HepG2 (cell line): ENCODE data around the gene TMEM271. TPM values are rescaled to one million over a fixed set of nuclear protein-coding genes. Genes with fewer than 3 reads are reported as not detected.

Source experiments
- ETV5 ChIP-seq: IDR thresholded peaks from 2 replicates; pipeline ENCODE4 v1.6.1; 2018; ENCODE audit warnings: missing biosample characterization, missing genetic modification reagents, inconsistent platforms, borderline replicate concordance
- FOSL2 ChIP-seq: sonication (generic); formaldehyde crosslinking; IDR thresholded peaks from 2 replicates; pipeline ENCODE4 v1.4.0; 2020; ENCODE audit warnings: missing genetic modification reagents
- GABPB1 ChIP-seq: IDR thresholded peaks from 2 replicates; pipeline ENCODE4 v1.6.1; 2016; ENCODE audit warnings: mild to moderate bottlenecking, missing genetic modification reagents, moderate library complexity, missing compliant biosample characterization
- MTF2 ChIP-seq: sonication (generic); formaldehyde crosslinking; IDR thresholded peaks from 2 replicates; pipeline ENCODE4 v1.5.0; 2020; ENCODE audit warnings: missing genetic modification reagents, borderline replicate concordance
- TBX2 ChIP-seq: sonication (generic); formaldehyde crosslinking; IDR thresholded peaks from 2 replicates; pipeline ENCODE4 v1.5.0; 2020; ENCODE audit warnings: missing genetic modification reagents, mild to moderate bottlenecking, borderline replicate concordance
- ZNF282 ChIP-seq: fragments of 450-650 bp; IDR thresholded peaks from 2 replicates; pipeline ENCODE4 v1.6.1; 2018; ENCODE audit not compliant: partially characterized antibody
- polyA plus RNA-seq, 8 experiments: library from polyadenylated mRNA; depleted of rRNA in 3 of 8; stranded (reverse) in 7 of 8; unstranded in 1 of 8; fragments of >200 nt; fragmentation: Illumina TruSeq in 4 of 8; extraction: Trizol in 4 of 8; gene quantifications; 2 replicates each; pipeline versions ENCODE4 v1.2.1 to v1.2.3, GENCODE V29; 2011 to 2016; ENCODE audit warnings: low read depth in 4 of 8, missing spikeins in 1 of 8, mixed read lengths in 1 of 8; ENCODE audit not compliant: insufficient read depth in 1 of 8
- total RNA-seq, 5 experiments: library from RNA; depleted of rRNA; stranded (reverse); fragments of >200 nt; fragmentation: Illumina TruSeq; extraction: Trizol; gene quantifications; 2 replicates each; pipeline ENCODE4 v1.2.3, GENCODE V29; 2016; ENCODE audit warnings: low read depth in 1 of 5
- TF ChIP-seq, protein P1 (sequence below): sonication (generic); formaldehyde crosslinking; IDR thresholded peaks from 2 replicates; pipeline ENCODE4 v1.4.0; 2020; ENCODE audit warnings: missing genetic modification reagents
- TF ChIP-seq, protein P2 (sequence below): sonication (generic); formaldehyde crosslinking; IDR thresholded peaks from 2 replicates; pipeline ENCODE4 v1.5.1; 2020; ENCODE audit warnings: mild to moderate bottlenecking, missing genetic modification reagents, moderate library complexity
- TF ChIP-seq, protein P3 (sequence below), 2 experiments: fragments of 450-650 bp in 1 of 2; sonication (generic) in 1 of 2; formaldehyde crosslinking in 1 of 2; IDR thresholded peaks; 2 replicates each; pipeline versions ENCODE4 v1.6.1 to v1.8.0; 2016 to 2022; ENCODE audit warnings: antibody characterized with exemption in 1 of 2, mild to moderate bottlenecking in 1 of 2, missing genetic modification reagents in 1 of 2
- TF ChIP-seq, protein P4 (sequence below): sonication (generic); formaldehyde crosslinking; IDR thresholded peaks from 2 replicates; pipeline ENCODE4 v1.4.0; 2020; ENCODE audit warnings: missing genetic modification reagents

TMEM271 gene
- total and polyA plus RNA-seq, 2 of the 13 experiments (the other 11 are each of a cell fraction or from before 2014, with no cell fraction given), result not detected

- TF ChIP-seq MTF2 (CRISPR knock-in tag) (0 out of 2 replicates have a peak, but pooled peaks have one; percentile 62), GABPB1 (CRISPR knock-in tag) (0 out of 2 replicates have a peak, but pooled peaks have one; percentile 36), ETV5 (CRISPR knock-in tag) (0 out of 2 replicates have a peak, but pooled peaks have one; percentile 15), ZNF282 (no peak), TBX2 (peak; percentile 38; the same call in 1 of the 2 replicates), FOSL2 (CRISPR knock-in tag) (peak; percentile 94)
- TF ChIP-seq, protein P1, sequence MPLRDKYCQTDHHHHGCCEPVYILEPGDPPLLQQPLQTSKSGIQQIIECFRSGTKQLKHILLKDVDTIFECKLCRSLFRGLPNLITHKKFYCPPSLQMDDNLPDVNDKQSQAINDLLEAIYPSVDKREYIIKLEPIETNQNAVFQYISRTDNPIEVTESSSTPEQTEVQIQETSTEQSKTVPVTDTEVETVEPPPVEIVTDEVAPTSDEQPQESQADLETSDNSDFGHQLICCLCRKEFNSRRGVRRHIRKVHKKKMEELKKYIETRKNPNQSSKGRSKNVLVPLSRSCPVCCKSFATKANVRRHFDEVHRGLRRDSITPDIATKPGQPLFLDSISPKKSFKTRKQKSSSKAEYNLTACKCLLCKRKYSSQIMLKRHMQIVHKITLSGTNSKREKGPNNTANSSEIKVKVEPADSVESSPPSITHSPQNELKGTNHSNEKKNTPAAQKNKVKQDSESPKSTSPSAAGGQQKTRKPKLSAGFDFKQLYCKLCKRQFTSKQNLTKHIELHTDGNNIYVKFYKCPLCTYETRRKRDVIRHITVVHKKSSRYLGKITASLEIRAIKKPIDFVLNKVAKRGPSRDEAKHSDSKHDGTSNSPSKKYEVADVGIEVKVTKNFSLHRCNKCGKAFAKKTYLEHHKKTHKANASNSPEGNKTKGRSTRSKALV, result peak; percentile 63; the same call in 1 of the 2 replicates
- TF ChIP-seq, protein P2, sequence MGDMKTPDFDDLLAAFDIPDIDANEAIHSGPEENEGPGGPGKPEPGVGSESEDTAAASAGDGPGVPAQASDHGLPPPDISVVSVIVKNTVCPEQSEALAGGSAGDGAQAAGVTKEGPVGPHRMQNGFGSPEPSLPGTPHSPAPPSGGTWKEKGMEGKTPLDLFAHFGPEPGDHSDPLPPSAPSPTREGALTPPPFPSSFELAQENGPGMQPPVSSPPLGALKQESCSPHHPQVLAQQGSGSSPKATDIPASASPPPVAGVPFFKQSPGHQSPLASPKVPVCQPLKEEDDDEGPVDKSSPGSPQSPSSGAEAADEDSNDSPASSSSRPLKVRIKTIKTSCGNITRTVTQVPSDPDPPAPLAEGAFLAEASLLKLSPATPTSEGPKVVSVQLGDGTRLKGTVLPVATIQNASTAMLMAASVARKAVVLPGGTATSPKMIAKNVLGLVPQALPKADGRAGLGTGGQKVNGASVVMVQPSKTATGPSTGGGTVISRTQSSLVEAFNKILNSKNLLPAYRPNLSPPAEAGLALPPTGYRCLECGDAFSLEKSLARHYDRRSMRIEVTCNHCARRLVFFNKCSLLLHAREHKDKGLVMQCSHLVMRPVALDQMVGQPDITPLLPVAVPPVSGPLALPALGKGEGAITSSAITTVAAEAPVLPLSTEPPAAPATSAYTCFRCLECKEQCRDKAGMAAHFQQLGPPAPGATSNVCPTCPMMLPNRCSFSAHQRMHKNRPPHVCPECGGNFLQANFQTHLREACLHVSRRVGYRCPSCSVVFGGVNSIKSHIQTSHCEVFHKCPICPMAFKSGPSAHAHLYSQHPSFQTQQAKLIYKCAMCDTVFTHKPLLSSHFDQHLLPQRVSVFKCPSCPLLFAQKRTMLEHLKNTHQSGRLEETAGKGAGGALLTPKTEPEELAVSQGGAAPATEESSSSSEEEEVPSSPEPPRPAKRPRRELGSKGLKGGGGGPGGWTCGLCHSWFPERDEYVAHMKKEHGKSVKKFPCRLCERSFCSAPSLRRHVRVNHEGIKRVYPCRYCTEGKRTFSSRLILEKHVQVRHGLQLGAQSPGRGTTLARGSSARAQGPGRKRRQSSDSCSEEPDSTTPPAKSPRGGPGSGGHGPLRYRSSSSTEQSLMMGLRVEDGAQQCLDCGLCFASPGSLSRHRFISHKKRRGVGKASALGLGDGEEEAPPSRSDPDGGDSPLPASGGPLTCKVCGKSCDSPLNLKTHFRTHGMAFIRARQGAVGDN, result peak; percentile 46
- TF ChIP-seq, protein P3, sequence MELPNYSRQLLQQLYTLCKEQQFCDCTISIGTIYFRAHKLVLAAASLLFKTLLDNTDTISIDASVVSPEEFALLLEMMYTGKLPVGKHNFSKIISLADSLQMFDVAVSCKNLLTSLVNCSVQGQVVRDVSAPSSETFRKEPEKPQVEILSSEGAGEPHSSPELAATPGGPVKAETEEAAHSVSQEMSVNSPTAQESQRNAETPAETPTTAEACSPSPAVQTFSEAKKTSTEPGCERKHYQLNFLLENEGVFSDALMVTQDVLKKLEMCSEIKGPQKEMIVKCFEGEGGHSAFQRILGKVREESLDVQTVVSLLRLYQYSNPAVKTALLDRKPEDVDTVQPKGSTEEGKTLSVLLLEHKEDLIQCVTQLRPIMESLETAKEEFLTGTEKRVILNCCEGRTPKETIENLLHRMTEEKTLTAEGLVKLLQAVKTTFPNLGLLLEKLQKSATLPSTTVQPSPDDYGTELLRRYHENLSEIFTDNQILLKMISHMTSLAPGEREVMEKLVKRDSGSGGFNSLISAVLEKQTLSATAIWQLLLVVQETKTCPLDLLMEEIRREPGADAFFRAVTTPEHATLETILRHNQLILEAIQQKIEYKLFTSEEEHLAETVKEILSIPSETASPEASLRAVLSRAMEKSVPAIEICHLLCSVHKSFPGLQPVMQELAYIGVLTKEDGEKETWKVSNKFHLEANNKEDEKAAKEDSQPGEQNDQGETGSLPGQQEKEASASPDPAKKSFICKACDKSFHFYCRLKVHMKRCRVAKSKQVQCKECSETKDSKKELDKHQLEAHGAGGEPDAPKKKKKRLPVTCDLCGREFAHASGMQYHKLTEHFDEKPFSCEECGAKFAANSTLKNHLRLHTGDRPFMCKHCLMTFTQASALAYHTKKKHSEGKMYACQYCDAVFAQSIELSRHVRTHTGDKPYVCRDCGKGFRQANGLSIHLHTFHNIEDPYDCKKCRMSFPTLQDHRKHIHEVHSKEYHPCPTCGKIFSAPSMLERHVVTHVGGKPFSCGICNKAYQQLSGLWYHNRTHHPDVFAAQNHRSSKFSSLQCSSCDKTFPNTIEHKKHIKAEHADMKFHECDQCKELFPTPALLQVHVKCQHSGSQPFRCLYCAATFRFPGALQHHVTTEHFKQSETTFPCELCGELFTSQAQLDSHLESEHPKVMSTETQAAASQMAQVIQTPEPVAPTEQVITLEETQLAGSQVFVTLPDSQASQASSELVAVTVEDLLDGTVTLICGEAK (IDR thresholded peaks at IDR 0.05), result no peak
- TF ChIP-seq, protein P3 (CRISPR knock-in tag; IDR thresholded peaks at IDR 0.05), result no peak
- TF ChIP-seq, protein P4, sequence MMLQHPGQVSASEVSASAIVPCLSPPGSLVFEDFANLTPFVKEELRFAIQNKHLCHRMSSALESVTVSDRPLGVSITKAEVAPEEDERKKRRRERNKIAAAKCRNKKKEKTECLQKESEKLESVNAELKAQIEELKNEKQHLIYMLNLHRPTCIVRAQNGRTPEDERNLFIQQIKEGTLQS (CRISPR knock-in tag), result peak; percentile 78
These were observed 1.7 kb upstream of the TMEM271 start (continued) for GRCh38 chr4:577499-578450.
